Hepatic stellate cell (primary cell): Measurements from ENCODE around the gene PPFIA1.
A peak's percentile ranks its signal among the peaks of the same experiment; 100 is the strongest.
"Not testable (repeated sequence)": the region's sequence is repeated elsewhere in the genome, so short reads cannot be mapped to it uniquely, and the experiment has no call there.

ENCODE experiments used
- DNase-seq: peaks from one replicate; pipeline ENCODE4 v3.0.0; 2011; ENCODE audit warnings: low spot score

The PPFIA1 gene

GRCh38 chr11:70394211-70394950 lies 123.9 kb downstream of the PPFIA1 start:
- DNase-seq: no peak

GRCh38 chr11:70397336-70397982 lies 127.0 kb downstream of the PPFIA1 start:
- DNase-seq: peak; percentile 28

- DNase-seq: peak; percentile 94
These were observed 127.7 kb downstream of the PPFIA1 start, which contains the start of gene CTTN for GRCh38 chr11:70397983-70398833. CTTN (plus strand) TSS chr11:70398529; CDS start chr11:70407298, 8,769 bp downstream.

GRCh38 chr11:70398834-70399680 lies 128.6 kb downstream of the PPFIA1 start:
- no peak for DNase-seq

GRCh38 chr11:70399681-70400112 lies 129.2 kb downstream of the PPFIA1 start:
- peak; percentile 97 for DNase-seq

GRCh38 chr11:70400643-70401042 lies 130.2 kb downstream of the PPFIA1 start:
- DNase-seq: no peak

- no peak for DNase-seq
These were observed 131.5 kb downstream of the PPFIA1 start for GRCh38 chr11:70402016-70402415.

GRCh38 chr11:70402685-70403084 lies 132.2 kb downstream of the PPFIA1 start:
- no peak for DNase-seq

- no peak for DNase-seq
These were observed 133.8 kb downstream of the PPFIA1 start for GRCh38 chr11:70404244-70404643.

- DNase-seq: no peak
These were observed 135.3 kb downstream of the PPFIA1 start for GRCh38 chr11:70405679-70406395.

GRCh38 chr11:70407121-70407520 lies 136.6 kb downstream of the PPFIA1 start:
- no peak for DNase-seq

- no peak for DNase-seq
These were observed 137.3 kb downstream of the PPFIA1 start for GRCh38 chr11:70407814-70408213.

GRCh38 chr11:70408326-70408725 lies 137.8 kb downstream of the PPFIA1 start:
- not testable (repeated sequence) for DNase-seq

- DNase-seq: no peak
These were observed 138.9 kb downstream of the PPFIA1 start for GRCh38 chr11:70409437-70409836.

- no peak for DNase-seq
These were observed 139.4 kb downstream of the PPFIA1 start for GRCh38 chr11:70409871-70410270.

- DNase-seq: no peak
These were observed 140.1 kb downstream of the PPFIA1 start for GRCh38 chr11:70410276-70411205.

GRCh38 chr11:70411713-70412452 lies 141.4 kb downstream of the PPFIA1 start:
- no peak for DNase-seq

GRCh38 chr11:70413151-70413550 lies 142.7 kb downstream of the PPFIA1 start:
- no peak for DNase-seq
